ENCODE results near the gene MPEG1.

MPEG1 gene

DNA sequence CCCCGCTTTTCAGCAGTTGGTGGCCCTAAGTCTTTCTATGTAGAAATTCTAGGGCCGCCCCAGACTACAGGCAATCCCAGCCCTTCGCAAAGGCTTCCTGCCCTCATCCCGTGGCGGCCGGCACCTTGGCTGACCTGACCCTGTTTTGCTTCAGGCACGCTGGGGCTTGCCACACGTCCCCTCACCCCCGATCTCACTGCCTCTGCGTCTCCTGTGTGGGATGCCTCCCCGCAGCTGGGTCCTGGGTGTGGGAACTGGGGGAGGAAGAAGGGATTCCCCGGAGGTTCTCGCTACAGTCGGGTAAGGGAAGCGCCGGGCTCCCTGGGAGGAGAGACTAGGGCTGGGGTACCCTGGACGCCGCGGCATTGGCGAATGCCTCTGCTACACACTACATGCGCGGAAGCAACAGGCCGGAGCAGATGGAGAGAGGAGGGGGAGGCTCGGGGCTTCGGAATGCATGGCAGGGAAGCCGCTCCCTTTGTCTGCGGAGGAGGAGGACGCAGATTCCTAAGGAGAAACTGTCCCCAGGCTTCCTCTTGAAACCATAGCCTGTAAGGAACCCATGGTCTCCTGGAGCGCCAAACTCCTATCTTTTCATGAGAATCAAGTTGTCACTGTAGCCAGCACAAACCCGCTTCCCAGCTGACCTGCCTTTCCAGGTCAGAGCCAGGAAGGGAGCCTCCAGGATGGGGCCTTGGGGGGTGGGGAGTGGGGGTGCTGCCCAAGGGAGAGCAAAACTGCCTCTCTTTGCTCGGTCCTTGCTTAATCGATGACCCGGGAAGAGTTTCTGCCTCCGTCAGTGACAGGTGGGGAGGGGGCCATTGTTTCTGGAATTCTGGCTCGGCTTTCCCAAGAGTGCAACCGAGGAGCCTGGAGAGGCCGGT is 39.4 kb downstream of the MPEG1 start:
- TF ChIP-seq, protein P1, sequence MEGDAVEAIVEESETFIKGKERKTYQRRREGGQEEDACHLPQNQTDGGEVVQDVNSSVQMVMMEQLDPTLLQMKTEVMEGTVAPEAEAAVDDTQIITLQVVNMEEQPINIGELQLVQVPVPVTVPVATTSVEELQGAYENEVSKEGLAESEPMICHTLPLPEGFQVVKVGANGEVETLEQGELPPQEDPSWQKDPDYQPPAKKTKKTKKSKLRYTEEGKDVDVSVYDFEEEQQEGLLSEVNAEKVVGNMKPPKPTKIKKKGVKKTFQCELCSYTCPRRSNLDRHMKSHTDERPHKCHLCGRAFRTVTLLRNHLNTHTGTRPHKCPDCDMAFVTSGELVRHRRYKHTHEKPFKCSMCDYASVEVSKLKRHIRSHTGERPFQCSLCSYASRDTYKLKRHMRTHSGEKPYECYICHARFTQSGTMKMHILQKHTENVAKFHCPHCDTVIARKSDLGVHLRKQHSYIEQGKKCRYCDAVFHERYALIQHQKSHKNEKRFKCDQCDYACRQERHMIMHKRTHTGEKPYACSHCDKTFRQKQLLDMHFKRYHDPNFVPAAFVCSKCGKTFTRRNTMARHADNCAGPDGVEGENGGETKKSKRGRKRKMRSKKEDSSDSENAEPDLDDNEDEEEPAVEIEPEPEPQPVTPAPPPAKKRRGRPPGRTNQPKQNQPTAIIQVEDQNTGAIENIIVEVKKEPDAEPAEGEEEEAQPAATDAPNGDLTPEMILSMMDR (conservative IDR thresholded peaks at IDR 0.05; ENCODE audit: low read depth), result no peak
- DNase-seq (ENCODE audit: low spot score), result peak; percentile 20
- POLR2A ChIA-PET (ENCODE audit: low non-redundant PET), result interaction anchor here (0.7 kb wide), 1 partner anchor 496 kb away, joined by 9 read pairs; no protein-coding TSS in a partner anchor
- peak overlapping the region; percentile 93 for H3K27ac ChIP-seq
- CTCF ChIA-PET, result interaction anchor here (0.7 to 2.5 kb wide), 3 partner anchors 13 to 33 kb away, joined by 3 to 24 read pairs (median 15); no protein-coding TSS in a partner anchor

DNA sequence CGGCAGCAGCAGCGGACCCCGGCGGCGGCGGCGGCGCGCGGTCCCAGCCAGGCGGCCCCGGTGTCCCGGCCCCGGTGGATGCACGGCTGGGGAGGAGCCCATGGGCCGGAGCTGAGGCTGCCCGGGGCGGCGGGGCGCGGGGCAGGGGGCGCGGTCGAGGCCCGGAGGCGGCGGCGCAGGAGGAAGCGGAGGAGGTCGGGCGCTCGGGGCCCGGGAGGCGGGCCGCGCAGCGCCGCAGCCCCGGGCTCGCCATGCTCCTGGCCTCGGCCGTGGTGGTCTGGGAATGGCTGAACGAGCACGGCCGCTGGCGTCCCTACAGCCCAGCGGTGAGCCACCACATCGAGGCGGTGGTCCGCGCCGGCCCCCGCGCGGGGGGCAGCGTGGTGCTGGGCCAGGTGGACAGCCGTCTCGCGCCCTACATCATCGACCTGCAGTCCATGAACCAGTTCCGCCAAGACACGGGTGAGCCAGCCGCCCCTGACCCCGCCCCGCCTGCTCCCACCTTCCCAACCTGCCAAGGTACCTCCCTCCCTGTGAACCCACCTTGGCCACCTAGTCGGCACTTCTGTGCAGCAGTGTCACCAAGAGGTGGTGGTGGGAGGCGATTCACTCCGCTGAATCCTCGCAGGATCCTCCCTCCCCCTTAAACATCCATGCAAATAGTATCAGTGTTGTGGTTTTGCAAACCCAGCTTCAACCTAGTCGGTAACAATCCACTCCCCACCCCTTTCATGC is 40.2 kb downstream of the MPEG1 start:
- CTCF ChIA-PET, result interaction anchor here (0.6 to 2.5 kb wide), 20 partner anchors 8 to 502 kb away, joined by 3 to 24 read pairs (median 4); partner anchors contain the start of gene FAM111B
- peak overlapping the region; percentile 93 for H3K27ac ChIP-seq
- TF ChIP-seq, protein P1 (conservative IDR thresholded peaks at IDR 0.05; ENCODE audit: low read depth), result no peak
- POLR2A ChIA-PET (ENCODE audit: low non-redundant PET), result no interaction called here
- no peak for DNase-seq (ENCODE audit: low spot score)

DNA sequence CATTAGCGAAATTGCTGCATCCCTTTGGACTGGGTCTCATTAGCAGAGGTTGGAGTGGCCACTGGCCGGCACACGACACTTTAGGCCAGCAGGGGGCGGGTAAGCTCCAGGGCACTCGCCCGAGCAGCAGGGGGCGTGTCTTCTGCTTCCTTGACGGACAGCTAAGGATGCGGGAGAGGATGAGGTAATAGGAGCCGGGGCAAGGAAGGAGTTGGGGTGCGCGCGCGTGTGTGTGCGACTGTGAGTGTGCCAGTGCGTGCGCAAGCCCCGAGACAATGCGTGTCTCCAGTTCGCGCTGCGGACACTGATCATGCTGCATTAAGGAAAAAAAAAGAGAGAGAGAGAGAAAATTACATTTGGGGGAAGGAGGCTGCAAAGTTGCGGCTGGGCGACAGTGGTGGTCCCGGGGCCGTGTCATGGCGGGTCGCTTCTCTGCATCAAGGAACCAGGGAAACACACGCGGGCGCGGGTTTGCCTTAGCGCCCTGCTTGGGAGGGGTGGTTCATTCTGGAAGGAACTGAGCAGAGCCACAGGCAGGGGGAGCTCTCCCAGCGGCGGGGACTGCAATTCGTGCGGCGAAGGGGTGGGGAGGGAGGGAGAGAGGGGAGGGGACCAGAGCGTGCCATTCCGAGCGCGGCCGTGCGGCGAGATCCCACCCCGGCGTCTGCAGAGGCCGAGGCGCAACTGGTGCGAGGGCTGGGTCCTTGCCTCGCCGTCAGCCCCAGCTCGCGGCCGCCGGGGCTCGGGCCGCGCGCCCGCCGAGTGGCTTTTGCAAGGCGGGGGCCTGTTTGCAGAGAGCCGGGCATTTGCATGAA is 41.0 kb downstream of the MPEG1 start, which contains the start of gene DTX4:
Gene DTX4 (plus strand): TSS at position 625 of the 815 bp plus-strand sequence. CDS start 464 bp downstream, outside the sequence.
- CTCF ChIA-PET, result interaction anchor here (0.6 to 2.5 kb wide), 36 partner anchors 9 to 1610 kb away, joined by 3 to 24 read pairs (median 4); partner anchors contain the start of genes CNTF and FAM111B
- peak within 1 kb of the TSS; percentile 93 for H3K27ac ChIP-seq
- TF ChIP-seq, protein P1 (conservative IDR thresholded peaks at IDR 0.05; ENCODE audit: low read depth), result peak; percentile 94
- POLR2A ChIA-PET (ENCODE audit: low non-redundant PET), result interaction anchor here (0.6 kb wide), 1 partner anchor 15 kb away, joined by 4 read pairs; no protein-coding TSS in a partner anchor
- DNase-seq (ENCODE audit: low spot score), result peak; percentile 88

DNA sequence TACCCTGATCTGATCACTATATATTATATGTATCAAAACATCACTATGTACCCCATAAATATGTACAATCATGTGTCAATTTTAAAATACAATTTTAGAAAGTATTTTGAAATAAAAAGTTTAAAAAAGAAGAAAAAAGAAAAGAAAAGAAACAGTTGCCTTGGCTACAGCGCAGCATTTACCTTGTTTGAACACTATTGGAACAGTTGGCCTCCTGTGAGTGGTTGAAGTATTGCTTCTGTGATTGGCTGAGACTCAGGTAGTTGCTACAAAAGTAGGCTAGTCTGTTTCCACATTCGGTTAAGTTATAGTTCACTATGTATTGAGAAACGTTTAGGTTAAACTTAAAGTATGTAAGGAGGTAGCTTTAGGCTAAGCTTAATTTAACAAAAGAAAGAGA is 48.7 kb downstream of the MPEG1 start:
- no peak for DNase-seq (ENCODE audit: low spot score)
- POLR2A ChIA-PET (ENCODE audit: low non-redundant PET), result no interaction called here
- CTCF ChIA-PET, result no interaction called here
- H3K27ac ChIP-seq, result no peak overlapping the region
- TF ChIP-seq, protein P1 (conservative IDR thresholded peaks at IDR 0.05; ENCODE audit: low read depth), result no peak

Data from RWPE1 (cell line).